ENCODE results near the gene PTCD1.

DNA sequence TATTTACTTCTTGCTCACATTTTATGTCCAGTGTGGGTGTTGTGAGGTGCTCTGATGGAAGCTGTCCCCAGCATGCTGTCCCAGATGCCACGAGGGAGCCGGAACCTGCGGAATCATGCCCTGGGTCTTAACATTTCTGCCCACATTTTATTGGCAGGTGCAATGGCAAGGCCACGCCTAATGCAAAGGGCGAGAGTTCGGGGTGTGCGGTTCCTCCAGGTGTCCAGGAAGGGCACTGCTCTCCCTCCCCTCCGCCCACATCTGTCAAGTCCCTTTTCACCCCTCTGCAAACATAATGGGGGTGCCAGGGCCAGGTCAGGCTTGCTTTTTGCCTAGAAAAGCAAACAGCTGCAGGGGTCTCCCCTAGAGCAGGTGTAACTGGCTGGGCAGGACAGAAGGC is 46.6 kb downstream of the PTCD1 start:
- TF ChIP-seq POLR2A (IDR thresholded peaks at IDR 0.05; ENCODE audit: low read depth, low read length) (no peak), TAF1 (IDR thresholded peaks at IDR 0.05; ENCODE audit: borderline replicate concordance, low read depth, low read length) (no peak), POLR2AphosphoS5 (IDR thresholded peaks at IDR 0.05; ENCODE audit: low read depth, low read length) (no peak)
